Islet of Langerhans (tissue), 1 donor: ENCODE results near the gene ANKRD29.
"Not testable (repeated sequence)": the region's sequence is repeated elsewhere in the genome, so short reads cannot be mapped to it uniquely, and the experiment has no call there.

ENCODE experiments used
- FAIRE-seq: peaks from one replicate; lab custom pipeline; 2011; peaks lifted over from hg19 to GRCh38; lab: Jason Lieb, UNC

ANKRD29 gene

GRCh38 chr18:23614413-23614812, 48.3 kb downstream of the ANKRD29 start:
- no peak for FAIRE-seq

DNA sequence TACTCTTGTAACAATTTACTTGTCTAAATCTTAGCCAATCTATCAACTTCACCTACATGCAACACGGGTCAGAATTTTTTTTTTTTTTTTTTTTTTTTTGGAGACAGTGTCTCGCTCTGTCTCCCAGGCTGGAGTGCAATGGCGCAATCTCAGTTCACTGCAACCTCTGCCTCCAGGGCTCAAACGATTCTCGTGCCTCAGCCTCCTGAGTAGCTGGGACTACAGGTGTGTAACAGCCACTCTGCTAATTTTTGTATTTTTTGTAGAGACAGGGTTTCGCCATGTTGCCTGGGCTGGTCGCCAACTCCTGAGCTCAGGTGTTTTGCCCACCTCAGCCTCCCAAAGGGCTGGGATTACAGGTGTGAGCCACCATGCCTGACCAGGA, 49.6 kb downstream of the ANKRD29 start:
- FAIRE-seq = not testable (repeated sequence)

DNA sequence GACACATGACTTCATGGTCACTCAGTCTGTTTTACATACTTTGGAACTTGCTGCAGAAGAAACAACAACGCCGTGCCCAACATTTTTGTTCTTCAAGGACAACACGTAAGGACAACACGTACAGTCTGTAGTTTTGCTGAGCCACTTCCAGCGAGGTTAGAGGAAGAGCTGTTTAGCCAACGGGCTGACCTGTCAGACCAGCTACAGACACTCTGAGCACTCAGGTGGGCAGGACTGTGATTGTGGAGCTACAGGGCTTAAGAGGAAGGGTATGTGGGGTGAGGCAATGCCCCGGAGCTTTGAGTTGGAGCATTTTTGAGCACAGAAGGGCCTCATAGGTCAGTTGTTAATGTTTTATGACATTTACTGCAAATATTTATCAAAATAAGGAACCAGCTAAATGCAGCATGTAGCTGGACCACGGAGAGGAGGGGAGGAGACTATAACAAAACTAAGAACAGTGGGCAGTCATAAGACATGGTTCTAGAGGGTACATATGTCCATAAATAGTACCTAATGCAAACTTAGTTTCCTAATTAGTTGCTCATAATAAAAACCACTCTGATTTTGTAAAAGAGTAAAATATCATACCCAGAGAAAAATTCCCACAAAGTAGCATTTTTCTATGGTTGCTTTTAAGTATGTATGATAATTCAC, 50.1 kb downstream of the ANKRD29 start:
- FAIRE-seq = no peak

GRCh38 chr18:23609390-23610023, 53.2 kb downstream of the ANKRD29 start:
- no peak for FAIRE-seq

GRCh38 chr18:23608211-23608610, 54.5 kb downstream of the ANKRD29 start:
- FAIRE-seq = no peak

- no peak for FAIRE-seq
Observed at GRCh38 chr18:23605941-23606340, 56.8 kb downstream of the ANKRD29 start.

GRCh38 chr18:23599809-23600208, 62.9 kb downstream of the ANKRD29 start:
- no peak for FAIRE-seq

GRCh38 chr18:23596183-23596582, 66.5 kb downstream of the ANKRD29 start:
- no peak for FAIRE-seq

- FAIRE-seq = no peak
Observed at GRCh38 chr18:23595591-23595990, 67.1 kb downstream of the ANKRD29 start.

DNA sequence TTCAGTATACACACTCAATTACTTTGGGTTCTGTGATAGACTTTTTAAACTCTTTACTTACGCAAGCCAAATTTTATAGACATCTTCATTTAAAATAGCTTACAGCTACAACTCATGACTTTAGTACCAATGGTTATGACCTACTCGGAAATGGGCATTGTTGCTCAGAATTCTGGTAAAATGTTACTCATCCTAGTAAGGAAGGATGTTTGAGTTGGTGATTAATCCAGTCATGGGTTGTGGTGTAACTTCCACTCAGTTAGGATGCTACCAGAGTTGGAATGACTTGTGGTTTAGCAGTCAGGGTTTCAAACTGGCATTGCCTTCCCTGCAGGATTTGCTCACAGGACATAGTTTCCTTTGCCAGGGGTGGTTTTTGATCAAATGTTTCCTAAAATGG, 69.0 kb downstream of the ANKRD29 start:
- no peak for FAIRE-seq

DNA sequence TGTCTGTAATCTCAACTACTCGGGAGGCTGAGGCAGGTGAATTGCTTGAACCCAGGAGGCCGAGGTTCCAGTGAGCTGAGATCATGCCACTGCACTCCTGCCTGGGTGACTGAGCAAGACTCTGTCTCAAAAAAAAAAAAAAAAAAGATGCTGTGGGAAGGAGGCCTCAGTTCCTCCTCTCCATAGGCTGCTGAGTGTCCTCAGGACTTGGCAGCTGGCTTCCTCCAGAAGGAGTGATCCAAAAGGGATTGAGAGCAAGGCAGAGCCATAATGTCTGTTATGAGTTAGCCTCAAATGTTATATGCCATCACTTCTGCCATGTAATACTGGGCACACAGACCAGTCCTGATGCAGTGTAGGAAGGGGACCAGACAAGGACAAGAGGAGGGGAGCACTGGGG, 69.8 kb downstream of the ANKRD29 start:
- FAIRE-seq = no peak

- FAIRE-seq = no peak
Observed at GRCh38 chr18:23591011-23591410, 71.7 kb downstream of the ANKRD29 start.

DNA sequence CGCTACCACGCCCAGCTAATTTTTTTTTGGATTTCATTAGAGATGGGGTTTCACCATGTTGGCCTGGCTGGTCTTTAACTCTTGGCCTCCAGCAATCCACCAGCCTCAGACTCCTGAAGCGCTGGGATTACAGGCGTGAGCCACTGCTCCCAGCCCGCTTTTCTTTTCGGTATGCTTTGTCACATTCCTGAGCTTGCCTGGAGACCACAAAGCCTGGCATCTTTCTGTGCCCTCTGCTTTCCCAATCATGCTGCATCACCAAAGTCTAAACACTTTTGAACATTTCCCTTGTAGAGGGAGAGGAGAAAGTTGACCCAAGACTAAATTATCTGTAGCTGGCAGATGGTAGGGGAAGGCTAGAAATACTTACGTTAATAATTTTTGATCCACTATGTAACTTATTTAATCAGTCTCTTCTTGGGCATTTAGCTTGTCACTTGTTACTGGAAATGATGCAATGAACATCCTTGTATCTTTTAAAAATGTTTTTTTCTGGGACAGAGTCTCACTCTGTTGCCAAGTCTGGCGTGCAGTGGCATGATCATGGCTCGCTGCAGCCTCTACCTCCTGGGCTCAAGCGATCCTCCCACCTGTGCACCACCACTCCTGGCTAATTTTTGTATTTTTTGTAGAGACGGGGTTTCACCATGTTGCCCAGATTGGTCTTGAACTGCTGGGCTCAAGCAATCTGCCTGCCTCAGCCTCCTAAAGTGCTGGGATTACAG, 73.7 kb downstream of the ANKRD29 start:
- FAIRE-seq = no peak

- no peak for FAIRE-seq
Observed at GRCh38 chr18:23587220-23587642, 75.5 kb downstream of the ANKRD29 start.

GRCh38 chr18:23586249-23587196, 76.2 kb downstream of the ANKRD29 start, which contains the start of gene NPC1:
NPC1 (minus strand) TSS chr18:23586506; CDS start chr18:23586343, 163 bp downstream.
- no peak for FAIRE-seq

- FAIRE-seq = no peak
Observed at GRCh38 chr18:23585897-23586248, 76.8 kb downstream of the ANKRD29 start.

DNA sequence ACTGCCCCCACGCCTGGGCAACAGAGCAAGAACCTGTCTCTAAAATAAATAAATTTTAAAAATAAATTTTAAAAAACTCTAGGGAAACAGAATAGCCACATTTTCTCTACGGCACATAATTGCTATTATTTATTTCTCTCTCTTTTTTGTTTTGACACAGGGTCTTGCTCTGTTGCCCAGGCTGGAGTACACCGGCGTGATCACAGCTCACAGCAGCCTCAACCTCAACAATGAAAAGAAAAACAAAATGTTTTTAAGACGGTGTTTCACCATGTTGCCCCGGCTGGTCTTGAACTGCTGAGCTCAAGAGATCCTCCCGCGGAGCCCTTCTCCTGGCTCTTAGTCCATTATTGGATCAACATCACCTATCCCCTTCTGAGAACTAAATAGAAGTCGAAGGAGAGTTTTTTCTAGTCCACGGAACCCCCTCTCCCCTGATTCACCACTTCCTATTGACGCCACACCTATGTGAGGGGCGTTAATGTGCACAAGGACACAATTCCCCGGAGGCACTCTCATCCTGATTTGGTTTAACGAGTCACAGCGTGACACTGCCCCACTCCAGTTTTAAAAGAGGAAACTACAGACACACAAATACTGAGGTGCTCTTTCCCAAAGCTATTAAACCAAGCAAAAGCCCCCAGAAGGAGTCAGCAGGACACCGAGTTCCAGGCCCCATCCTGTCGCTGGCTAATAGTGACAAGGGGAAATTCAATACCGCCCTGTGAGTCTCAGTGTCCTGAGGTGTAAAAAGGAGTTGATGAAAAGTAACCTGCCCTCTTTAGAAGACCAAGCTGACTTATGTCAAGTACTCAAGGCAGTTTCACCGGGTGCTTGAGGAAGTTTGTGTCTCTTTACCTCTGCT, 77.5 kb downstream of the ANKRD29 start:
- no peak for FAIRE-seq

- no peak for FAIRE-seq
Observed at GRCh38 chr18:23584019-23584983, 78.4 kb downstream of the ANKRD29 start.

DNA sequence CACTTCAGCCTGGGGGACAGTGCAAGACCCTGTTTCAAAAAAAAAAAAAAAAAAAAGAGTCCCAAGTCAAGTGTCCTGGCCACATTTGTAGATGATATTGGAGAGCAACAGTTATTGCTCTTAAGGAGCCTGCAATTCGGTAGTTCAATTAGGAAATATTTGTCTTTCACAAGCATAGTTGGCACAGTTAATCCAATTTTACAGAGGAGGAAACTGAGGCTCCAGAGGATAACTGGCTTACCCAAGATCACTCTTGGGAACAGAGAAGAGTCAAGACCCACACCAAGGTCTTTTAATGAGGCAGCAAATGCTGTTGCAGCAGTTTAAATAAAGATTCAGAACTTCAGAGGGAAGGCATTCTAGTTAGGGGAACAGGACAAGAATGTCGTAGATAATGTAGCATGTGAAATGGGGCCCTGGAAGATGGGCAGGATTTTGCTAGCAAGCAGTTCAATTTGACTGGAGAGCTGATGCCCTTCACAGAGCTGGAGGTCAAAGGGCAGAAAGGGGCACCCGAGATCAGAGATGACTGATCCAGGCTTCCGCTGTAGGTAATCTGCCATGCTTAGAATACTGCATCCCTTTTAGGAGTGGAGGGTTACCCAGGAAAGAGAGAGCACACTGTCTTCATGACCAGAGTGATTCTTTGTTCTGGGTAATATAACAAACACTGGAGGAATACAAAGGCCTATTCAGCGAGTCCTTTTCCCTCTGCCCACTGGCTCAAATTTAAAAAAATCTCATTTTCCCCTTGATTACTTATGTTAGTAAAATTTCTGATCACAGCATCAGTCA, 79.4 kb downstream of the ANKRD29 start:
- no peak for FAIRE-seq
